Activated naive CD4-positive, alpha-beta T cell treated with anti-CD3 and anti-CD28 coated beads, Interleukin-2, amount 50 U/mL, for 24 hours (primary cell): Measurements from ENCODE around the gene SLC3A2.

ENCODE experiments used
- H3K27ac Mint-ChIP-seq: one replicate; pipeline ENCODE4 v1.8.0; 2021; ENCODE audit warnings: mild to moderate bottlenecking, mixed read lengths
- H3K27me3 Mint-ChIP-seq: one replicate; pipeline ENCODE4 v1.8.0; 2021; ENCODE audit warnings: mixed read lengths
- H3K36me3 Mint-ChIP-seq: one replicate; pipeline ENCODE4 v1.8.0; 2021; ENCODE audit warnings: mixed read lengths
- H3K4me1 Mint-ChIP-seq: one replicate; pipeline ENCODE4 v1.8.0; 2021; ENCODE audit warnings: mixed read lengths
- H3K4me3 Mint-ChIP-seq: one replicate; pipeline ENCODE4 v1.8.0; 2021; ENCODE audit warnings: mild to moderate bottlenecking, mixed read lengths
- H3K9me3 Mint-ChIP-seq: one replicate; pipeline ENCODE4 v1.8.0; 2021; ENCODE audit warnings: mixed read lengths

The SLC3A2 gene

DNA sequence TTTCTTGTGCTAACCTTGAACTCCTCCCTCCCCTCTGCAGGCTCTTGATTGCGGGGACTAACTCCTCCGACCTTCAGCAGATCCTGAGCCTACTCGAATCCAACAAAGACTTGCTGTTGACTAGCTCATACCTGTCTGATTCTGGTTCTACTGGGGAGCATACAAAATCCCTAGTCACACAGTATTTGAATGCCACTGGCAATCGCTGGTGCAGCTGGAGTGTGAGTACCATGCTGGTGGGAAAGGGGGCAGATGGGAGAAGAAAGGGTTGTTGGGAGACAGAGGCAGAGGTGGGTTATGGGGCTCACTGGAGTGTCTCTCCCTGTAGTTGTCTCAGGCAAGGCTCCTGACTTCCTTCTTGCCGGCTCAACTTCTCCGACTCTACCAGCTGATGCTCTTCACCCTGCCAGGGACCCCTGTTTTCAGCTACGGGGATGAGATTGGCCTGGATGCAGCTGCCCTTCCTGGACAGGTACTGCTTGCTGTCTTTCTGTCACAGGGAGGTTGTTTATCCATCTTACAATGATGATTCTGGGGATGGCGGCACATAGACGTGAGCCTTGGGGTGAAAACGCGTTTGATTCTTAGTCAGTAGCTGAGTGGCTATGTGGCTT lies 4.5 kb downstream of the SLC3A2 start:
- Mint-ChIP-seq H3K4me1 (peaks cover 59% of the 10 kb centered on the region), H3K27ac (peak overlapping the region; percentile 91)

GRCh38 chr11:62888406-62888805 lies 7.7 kb downstream of the SLC3A2 start:
- H3K4me1 Mint-ChIP-seq = peaks cover 50% of the 10 kb centered on the region
- no peaks in the 10 kb centered on the region for H3K27me3 Mint-ChIP-seq
- peak overlapping the region; percentile 53 for H3K27ac Mint-ChIP-seq
- peaks cover 32% of the 10 kb centered on the region for H3K36me3 Mint-ChIP-seq
- no peak overlapping the region for H3K4me3 Mint-ChIP-seq
- H3K9me3 Mint-ChIP-seq = no peaks in the 10 kb centered on the region

More for the DNA sequence above, 4.5 kb downstream of the SLC3A2 start:
- Mint-ChIP-seq H3K9me3 (no peaks in the 10 kb centered on the region), H3K4me3 (peak overlapping the region; percentile 87), H3K27me3 (no peaks in the 10 kb centered on the region), H3K36me3 (peaks cover 57% of the 10 kb centered on the region)

GRCh38 chr11:62889126-62889483 lies 8.4 kb downstream of the SLC3A2 start:
- Mint-ChIP-seq H3K4me1 (peaks cover 43% of the 10 kb centered on the region), H3K36me3 (peaks cover 26% of the 10 kb centered on the region), H3K27me3 (no peaks in the 10 kb centered on the region), H3K9me3 (no peaks in the 10 kb centered on the region), H3K27ac (peak overlapping the region; percentile 53), H3K4me3 (peak overlapping the region; percentile 11)

- H3K4me3 Mint-ChIP-seq = peak overlapping the region; percentile 11
- peaks cover 23% of the 10 kb centered on the region for H3K36me3 Mint-ChIP-seq
- peak overlapping the region; percentile 77 for H3K27ac Mint-ChIP-seq
- no peaks in the 10 kb centered on the region for H3K27me3 Mint-ChIP-seq
- peaks cover 39% of the 10 kb centered on the region for H3K4me1 Mint-ChIP-seq
- no peaks in the 10 kb centered on the region for H3K9me3 Mint-ChIP-seq
Measured at GRCh38 chr11:62889484-62890437, 9.1 kb downstream of the SLC3A2 start.

DNA sequence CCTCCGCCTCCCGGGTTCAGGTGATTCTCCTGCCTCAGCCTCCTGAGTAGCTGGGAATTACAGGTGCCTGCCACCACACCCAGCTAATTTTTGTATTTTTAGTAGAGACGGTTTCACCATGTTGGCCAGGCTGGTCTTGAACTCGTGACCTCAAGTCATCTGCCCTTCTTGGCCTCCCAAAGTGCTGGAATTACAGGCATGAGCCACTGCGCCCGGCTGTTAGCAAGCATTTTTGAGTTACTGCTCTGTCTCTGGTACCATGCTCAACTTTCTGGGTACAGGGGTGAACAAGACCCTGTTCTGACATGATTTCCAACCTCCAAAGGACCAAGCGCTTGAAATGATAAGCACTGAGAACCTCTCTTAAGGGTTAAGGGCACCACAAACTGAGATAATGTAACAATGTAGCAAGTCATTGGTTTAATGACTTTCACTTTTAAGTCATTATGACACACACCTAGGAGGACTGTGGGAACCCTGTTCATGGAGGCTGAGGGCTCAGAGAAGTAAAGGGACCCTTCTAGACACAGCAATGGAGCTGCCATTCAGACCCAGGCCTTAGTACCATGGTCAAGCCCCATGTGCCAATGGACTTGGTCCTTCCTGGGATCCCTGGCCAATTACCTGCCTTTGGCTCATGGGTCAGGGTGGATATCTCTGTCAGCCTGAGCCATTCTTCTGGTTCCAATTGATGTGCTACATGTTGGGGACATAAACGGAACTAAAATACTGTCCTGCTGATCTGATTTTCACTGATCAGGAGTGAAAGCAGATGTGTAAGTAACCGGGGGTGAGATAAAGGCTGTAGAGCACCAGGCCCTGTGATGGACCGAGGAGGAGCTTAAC lies 11.6 kb downstream of the SLC3A2 start:
- Mint-ChIP-seq H3K36me3 (peaks cover 11% of the 10 kb centered on the region), H3K27me3 (no peaks in the 10 kb centered on the region), H3K27ac (peak overlapping the region; percentile 59), H3K4me3 (no peak overlapping the region), H3K9me3 (no peaks in the 10 kb centered on the region), H3K4me1 (peaks cover 17% of the 10 kb centered on the region)

- no peak overlapping the region for H3K27ac Mint-ChIP-seq
- no peaks in the 10 kb centered on the region for H3K9me3 Mint-ChIP-seq
- peaks cover 4% of the 10 kb centered on the region for H3K4me1 Mint-ChIP-seq
- H3K36me3 Mint-ChIP-seq = no peaks in the 10 kb centered on the region
- no peak overlapping the region for H3K4me3 Mint-ChIP-seq
- H3K27me3 Mint-ChIP-seq = peaks cover 4% of the 10 kb centered on the region
Measured at GRCh38 chr11:62895501-62895900, 14.8 kb downstream of the SLC3A2 start.

DNA sequence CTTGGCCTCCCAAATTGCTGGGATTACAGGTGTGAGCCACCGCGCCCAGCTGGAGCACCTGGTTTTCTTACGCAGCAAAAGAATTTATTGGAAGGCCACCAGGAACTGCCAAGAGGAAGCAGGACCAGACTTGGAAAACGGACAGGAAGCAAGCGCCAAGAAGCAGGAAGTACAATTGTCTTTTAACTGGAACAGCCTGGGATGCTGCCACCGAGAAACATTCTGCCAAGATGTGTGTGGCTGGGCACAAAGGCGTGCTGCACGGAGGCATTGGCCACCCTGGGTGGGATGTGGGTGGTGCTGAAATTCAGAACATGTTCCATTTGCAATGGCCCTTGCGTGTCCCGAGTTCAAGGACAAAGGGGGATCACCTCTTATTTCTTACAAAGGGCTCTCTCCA lies 15.4 kb downstream of the SLC3A2 start:
- Mint-ChIP-seq H3K9me3 (no peaks in the 10 kb centered on the region), H3K27ac (no peak overlapping the region), H3K4me1 (peaks cover 4% of the 10 kb centered on the region), H3K36me3 (no peaks in the 10 kb centered on the region), H3K27me3 (peaks cover 4% of the 10 kb centered on the region), H3K4me3 (no peak overlapping the region)

DNA sequence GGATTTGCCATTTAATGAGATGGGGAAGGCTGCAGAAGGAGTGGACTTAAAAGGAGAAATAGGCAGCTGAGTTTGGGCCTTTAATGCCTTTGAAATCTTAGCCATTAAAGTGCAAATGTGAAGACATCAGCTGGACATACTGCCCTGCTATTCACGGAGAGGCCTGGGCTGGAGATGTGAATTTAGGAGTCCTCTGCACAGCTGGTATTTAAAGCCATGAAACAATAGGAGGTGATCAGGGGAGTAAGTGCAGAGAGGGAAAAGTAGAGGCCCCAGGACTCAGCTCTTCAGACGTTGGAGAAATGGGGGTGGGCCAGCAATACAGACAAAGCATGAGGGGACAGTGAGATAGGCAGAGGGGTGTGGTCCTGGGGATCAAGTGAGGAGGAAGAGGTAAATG lies 16.6 kb downstream of the SLC3A2 start:
- peaks cover 8% of the 10 kb centered on the region for H3K4me1 Mint-ChIP-seq

DNA sequence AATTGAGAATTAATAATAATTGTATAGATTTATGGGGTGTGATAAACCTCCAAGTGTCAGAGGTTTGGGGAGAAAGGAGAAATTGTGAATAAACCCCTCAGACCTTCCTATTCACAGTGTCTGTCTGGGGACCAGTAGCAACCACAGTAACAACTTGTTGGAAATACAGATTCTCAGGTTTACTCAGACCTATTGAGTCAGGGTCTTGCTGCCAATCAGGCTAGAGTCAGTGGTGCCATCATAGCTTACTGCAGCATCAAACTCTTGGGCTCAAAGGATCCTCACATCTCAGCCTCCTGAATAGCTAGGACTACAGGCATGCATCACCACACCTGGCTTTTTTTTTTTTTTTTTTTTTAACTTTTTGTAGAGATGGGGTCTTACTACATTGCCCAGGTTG lies 17.3 kb downstream of the SLC3A2 start:
- H3K27me3 Mint-ChIP-seq = peaks cover 4% of the 10 kb centered on the region
- H3K4me1 Mint-ChIP-seq = peaks cover 15% of the 10 kb centered on the region
- no peaks in the 10 kb centered on the region for H3K9me3 Mint-ChIP-seq
- H3K27ac Mint-ChIP-seq = no peak overlapping the region
- H3K36me3 Mint-ChIP-seq = no peaks in the 10 kb centered on the region
- H3K4me3 Mint-ChIP-seq = no peak overlapping the region

More for the DNA sequence above, 16.6 kb downstream of the SLC3A2 start:
- no peaks in the 10 kb centered on the region for H3K36me3 Mint-ChIP-seq
- no peak overlapping the region for H3K4me3 Mint-ChIP-seq
- no peaks in the 10 kb centered on the region for H3K9me3 Mint-ChIP-seq
- peaks cover 4% of the 10 kb centered on the region for H3K27me3 Mint-ChIP-seq
- H3K27ac Mint-ChIP-seq = no peak overlapping the region

DNA sequence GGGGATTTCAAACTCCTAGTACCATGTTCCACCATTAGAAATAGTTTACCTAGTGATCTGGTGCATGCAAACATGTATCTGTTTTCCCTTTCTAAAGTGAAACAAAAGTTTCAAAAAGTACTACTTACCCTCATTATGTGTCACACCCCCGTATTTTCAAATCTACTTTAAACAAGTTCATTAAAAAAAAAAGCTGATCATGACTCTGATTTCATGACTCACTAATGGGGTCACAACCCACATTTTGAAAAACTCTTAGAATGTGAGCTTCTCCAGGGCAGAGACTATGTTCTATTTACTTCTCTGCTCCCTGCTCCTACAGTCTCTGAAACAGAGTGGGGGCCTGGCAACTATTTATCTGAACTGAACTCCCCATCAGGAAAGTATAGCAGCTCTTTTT lies 22.2 kb downstream of the SLC3A2 start:
- Mint-ChIP-seq H3K4me3 (no peak overlapping the region), H3K4me1 (peaks cover 24% of the 10 kb centered on the region), H3K36me3 (no peaks in the 10 kb centered on the region), H3K9me3 (no peaks in the 10 kb centered on the region), H3K27ac (no peak overlapping the region), H3K27me3 (peaks cover 4% of the 10 kb centered on the region)

GRCh38 chr11:62905296-62905695 lies 24.6 kb downstream of the SLC3A2 start:
- Mint-ChIP-seq H3K27me3 (peaks cover 2% of the 10 kb centered on the region), H3K4me3 (no peak overlapping the region), H3K27ac (no peak overlapping the region), H3K4me1 (peaks cover 24% of the 10 kb centered on the region), H3K36me3 (no peaks in the 10 kb centered on the region), H3K9me3 (no peaks in the 10 kb centered on the region)

GRCh38 chr11:62905927-62906531 lies 25.3 kb downstream of the SLC3A2 start:
- H3K27ac Mint-ChIP-seq = no peak overlapping the region

DNA sequence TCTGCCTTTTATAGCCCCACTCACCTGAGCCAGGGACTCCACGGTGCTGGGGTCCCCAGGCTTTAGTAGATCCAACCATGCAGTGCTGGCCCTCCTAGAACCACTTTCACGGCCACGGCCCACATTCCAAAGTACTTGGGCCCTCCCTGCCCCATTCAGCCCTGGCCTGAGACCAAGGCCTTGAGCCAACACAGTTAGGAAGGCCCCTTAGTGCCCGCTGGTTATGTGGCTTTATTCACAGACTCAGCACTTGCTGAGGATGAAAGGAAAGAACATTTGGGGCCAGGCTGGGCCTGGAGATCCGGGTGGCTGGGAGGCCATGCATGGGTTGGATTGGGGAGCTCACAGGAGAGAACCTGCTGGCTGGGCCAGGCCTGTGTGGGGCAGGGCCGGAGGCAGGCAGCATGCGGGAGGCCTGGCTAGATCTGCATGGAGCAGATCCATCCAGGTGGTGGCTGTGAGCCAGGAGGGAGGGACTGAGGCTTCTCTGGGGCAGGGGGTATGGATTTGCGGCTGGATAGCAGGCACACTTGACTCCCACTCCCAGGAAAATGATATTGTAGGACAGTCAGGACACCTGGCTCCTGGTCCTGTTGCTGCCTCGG lies 27.9 kb downstream of the SLC3A2 start:
- Mint-ChIP-seq H3K27me3 (peaks cover 2% of the 10 kb centered on the region), H3K27ac (no peak overlapping the region), H3K4me3 (no peak overlapping the region), H3K9me3 (no peaks in the 10 kb centered on the region), H3K4me1 (peaks cover 4% of the 10 kb centered on the region), H3K36me3 (no peaks in the 10 kb centered on the region)

More at GRCh38 chr11:62905927-62906531, 25.3 kb downstream of the SLC3A2 start:
- H3K4me3 Mint-ChIP-seq = no peak overlapping the region
- no peaks in the 10 kb centered on the region for H3K36me3 Mint-ChIP-seq
- H3K27me3 Mint-ChIP-seq = peaks cover 2% of the 10 kb centered on the region
- peaks cover 24% of the 10 kb centered on the region for H3K4me1 Mint-ChIP-seq
- no peaks in the 10 kb centered on the region for H3K9me3 Mint-ChIP-seq

DNA sequence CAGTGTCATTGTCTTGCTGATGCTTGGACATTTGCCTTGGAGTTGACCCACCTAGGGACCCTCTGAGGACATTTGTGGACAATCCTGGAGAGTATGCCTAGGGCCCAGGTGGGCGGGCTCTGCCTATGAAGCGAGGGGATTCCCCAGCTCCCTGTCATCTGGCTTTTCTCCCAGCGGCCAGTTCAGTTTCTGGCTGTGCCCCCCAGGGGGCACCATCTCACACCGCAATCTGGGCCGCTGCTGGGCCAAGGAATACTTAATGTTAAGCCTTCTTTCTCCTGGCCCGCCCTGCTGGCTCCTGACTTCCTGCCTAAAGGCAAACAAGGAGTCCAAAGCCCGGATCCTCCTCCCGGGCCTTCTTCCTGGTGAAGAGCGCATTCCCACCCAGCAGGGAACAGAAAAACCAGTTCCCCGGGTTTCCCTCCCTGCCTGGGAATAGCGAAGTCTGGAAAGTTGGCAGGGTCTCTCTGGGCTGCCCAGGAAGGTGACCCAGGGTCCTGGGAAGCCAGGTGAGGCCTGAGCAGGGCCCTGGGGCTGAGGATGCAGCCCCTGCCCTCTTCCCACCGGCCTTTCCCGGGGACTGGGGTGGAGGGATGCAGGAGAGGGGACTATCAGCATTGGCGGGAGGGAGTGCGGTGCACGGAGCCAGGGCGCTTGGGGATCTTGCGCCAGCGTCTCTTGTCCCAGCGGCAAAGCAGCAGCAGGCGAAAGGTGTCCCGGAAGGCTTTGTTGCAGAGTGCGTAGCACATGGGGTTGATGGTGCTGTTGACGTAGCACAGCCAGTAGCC lies 28.6 kb downstream of the SLC3A2 start:
- Mint-ChIP-seq H3K36me3 (no peaks in the 10 kb centered on the region), H3K4me3 (no peak overlapping the region), H3K27ac (no peak overlapping the region), H3K4me1 (no peaks in the 10 kb centered on the region), H3K9me3 (no peaks in the 10 kb centered on the region), H3K27me3 (peaks cover 2% of the 10 kb centered on the region)
